Heart right ventricle (tissue), 16 donors: ENCODE data around the gene SRPRB. TPM values are rescaled to one million over a fixed set of nuclear protein-coding genes. Genes with fewer than 3 reads are reported as not detected.

ENCODE experiments used
- ATAC-seq, 8 donors: fragments of 200-7000 bp; cut with Tn5 transposase; one replicate each; pipeline ENCODE4 v1.9.1; 2020; ENCODE audit warnings: mild to moderate bottlenecking in 8 of 8, moderate library complexity in 8 of 8, moderate number of reproducible peaks in 1 of 8
- DNase-seq, 2 donors: peaks; one replicate each; pipeline ENCODE4 v3.0.0-alpha.2; 2020
- H3K27ac ChIP-seq, 10 donors: fragments of 200-600 bp; sonication (generic) in 2 of 10; one replicate each; pipeline versions ENCODE4 v1.5.0 to v1.8.0; 2020 to 2022; ENCODE audit warnings: mild to moderate bottlenecking in 3 of 10
- H3K27me3 ChIP-seq, 7 donors: fragments of 200-600 bp; one replicate each; pipeline ENCODE4 v1.8.0; 2021 to 2022; ENCODE audit warnings: mild to moderate bottlenecking in 2 of 7
- H3K36me3 ChIP-seq, 9 donors: fragments of 200-600 bp; sonication (generic) in 1 of 9; one replicate each; pipeline versions ENCODE4 v1.5.0 to v1.8.0; 2020 to 2022; ENCODE audit warnings: mild to moderate bottlenecking in 2 of 9
- H3K4me1 ChIP-seq, 9 donors: fragments of 200-600 bp; sonication (generic) in 1 of 9; one replicate each; pipeline versions ENCODE4 v1.5.0 to v1.8.0; 2020 to 2022; ENCODE audit warnings: mild to moderate bottlenecking in 4 of 9
- H3K4me3 ChIP-seq, 10 donors: fragments of 200-600 bp; sonication (generic) in 2 of 10; one replicate each; pipeline versions ENCODE4 v1.5.0 to v1.8.0; 2020 to 2022; ENCODE audit warnings: mild to moderate bottlenecking in 7 of 10, moderate library complexity in 2 of 10
- H3K9me3 ChIP-seq, 11 donors: fragments of 200-600 bp in 10 of 11; sonication (generic) in 2 of 11; one replicate each; pipeline versions ENCODE4 v1.5.0 to v1.8.0; 2013 to 2022; ENCODE audit warnings: mild to moderate bottlenecking in 2 of 11, control low read depth in 1 of 11, moderate library complexity in 1 of 11
- CTCF ChIP-seq, 9 donors: fragments of 200-600 bp; sonication (generic) in 2 of 9; IDR thresholded peaks; one replicate each; pipeline versions ENCODE4 v1.5.0 to v1.8.0; 2021 to 2022; ENCODE audit warnings: antibody characterized with exemption in 9 of 9, mild to moderate bottlenecking in 5 of 9, moderate library complexity in 1 of 9
- WGBS, 2 donors: extraction: QIAGEN DNeasy Blood & Tissue Kit; methylation state at CpG; one replicate each; pipeline ENCODE4 v1.1.7; 2013; ENCODE audit warnings: inconsistent platforms in 1 of 2; 5-methylcytosine and 5-hydroxymethylcytosine counted together
- intact Hi-C, 10 donors: fragments of 100-400 bp; cut with DNase I; formaldehyde crosslinking; loops; one replicate each; pipeline versions ENCODE4 v1.11.1 to v1.14.2; 2022
- polyA plus RNA-seq, 2 donors: library from polyadenylated mRNA; stranded (reverse); fragments of 200-250 nt; gene quantifications; one replicate each; pipeline ENCODE4 v1.2.3, GENCODE V29; 2013
- total RNA-seq, 10 donors: library from RNA; stranded (reverse); fragmentation: NEBNext Ultra II Directional in 3 of 10; extraction: Animal tissue kit (Norgen Biotek cat#: 25700) in 3 of 10; gene quantifications; one replicate each; pipeline versions ENCODE4 v1.2.1 to v1.2.4, GENCODE V29; 2021 to 2023
- donor health status: Arrhythmogenic right ventricular cardiomyopathy.
- donor health status: ischemic (EF 13 %, LVEDD 7.1; RV severe dilation, severe dysfunction).
- donor health status: healthy with polysubstance abuse.
- donor health status: DM: no; HTN: yes; CAD: no.
- donor health status: DM: no; HTN: no; CAD: no.
- donor health status: ischemic (EF 25% LVEDD 6.9; RV normal size, moderate dysfunction).
- donor health status: ischemic (EF 25% LVEDD 5.7; RV mildly dilated, moderate dysfunction).
- donor health status: healthy.
- donor health status: DM: yes; HTN: yes; CAD: no.
- donor health status: Ischemic cardiomyopathy.
- donor health status: ischemic (EF 35%, LVEDD 5.7; RV mildly dilated, moderate dysfunction).
- donor health status: nonischemic (EF 11% LVEDD 7.7; RV severe dilation, severe dysfunction).
- donor health status: DM: yes; HTN: yes; CAD: no.
- donor health status: PGD.
- donor health status: ischemic (EF 29% LVEDD 5.4; RV normal size, mild dysfunction).
- donor health status: nonischemic (EF 23%, LVEDD 6.1; RV moderate dilation, normal function).

Gene SRPRB
- total and polyA plus RNA-seq, 12 donors: 12.1 to 46.2 (median 27.0) TPM

- Histone ChIP-seq H3K27ac (no peak overlapping the region), H3K9me3 (no peaks in the 10 kb centered on the region), H3K36me3 (no peaks in the 10 kb centered on the region), H3K4me1 (peaks cover 0 to 17% (median 8%) of the 10 kb centered on the region in 9 donors), H3K27me3 (no peaks in the 10 kb centered on the region), H3K4me3 (no peak overlapping the region)
- DNase-seq (no peak), ATAC-seq (no peak)
- intact Hi-C loops: no loop called here
- no peak for TF ChIP-seq CTCF (IDR thresholded peaks at IDR 0.05)
- 85 to 88% methylated on average over 1 of the region's 1 CpG for WGBS, 2 donors
These were observed 38.0 kb upstream of the SRPRB start for GRCh38 chr3:133767607-133768006.

- no peak for DNase-seq
- WGBS, 2 donors: 91 to 93% methylated on average over 3 of the region's 3 CpGs
- H3K9me3 ChIP-seq: no peaks in the 10 kb centered on the region
These were observed 36.1 kb upstream of the SRPRB start for GRCh38 chr3:133769536-133769935.

GRCh38 chr3:133773732-133774131, 31.9 kb upstream of the SRPRB start:
- DNase-seq (no peak), ATAC-seq (no peak)
- no peaks in the 10 kb centered on the region for H3K36me3 ChIP-seq
- no peak for TF ChIP-seq CTCF (IDR thresholded peaks at IDR 0.05)
- H3K27me3 ChIP-seq: peaks cover 0 to 5% (median 0%) of the 10 kb centered on the region in 7 donors
- 79 to 88% methylated on average over 3 of the region's 3 CpGs for WGBS, 2 donors
- intact Hi-C loops: no loop called here
- H3K27ac ChIP-seq: no peak overlapping the region
- H3K9me3 ChIP-seq: no peaks in the 10 kb centered on the region
- H3K4me3 ChIP-seq: no peak overlapping the region
- H3K4me1 ChIP-seq: no peaks in the 10 kb centered on the region

More at GRCh38 chr3:133769536-133769935, 36.1 kb upstream of the SRPRB start:
- intact Hi-C loops: no loop called here
- Histone ChIP-seq H3K27me3 (no peaks in the 10 kb centered on the region), H3K4me1 (peaks cover 0 to 8% (median 4%) of the 10 kb centered on the region in 9 donors), H3K4me3 (no peak overlapping the region), H3K36me3 (no peaks in the 10 kb centered on the region), H3K27ac (no peak overlapping the region)
- TF ChIP-seq CTCF (IDR thresholded peaks at IDR 0.05): no peak
- ATAC-seq: no peak

GRCh38 chr3:133775309-133775708, 30.3 kb upstream of the SRPRB start:
- intact Hi-C loops: no loop called here
- no peak for TF ChIP-seq CTCF (IDR thresholded peaks at IDR 0.05)

More at GRCh38 chr3:133775309-133775708, 30.3 kb upstream of the SRPRB start:
- ATAC-seq (no peak), DNase-seq (no peak)
- H3K27me3 ChIP-seq: peaks cover 0 to 5% (median 0%) of the 10 kb centered on the region in 7 donors
- H3K4me3 ChIP-seq: no peak overlapping the region
- no peaks in the 10 kb centered on the region for H3K4me1 ChIP-seq
- 92 to 96% methylated on average over 9 of the region's 9 CpGs for WGBS, 2 donors
- no peaks in the 10 kb centered on the region for H3K9me3 ChIP-seq
- H3K36me3 ChIP-seq: no peaks in the 10 kb centered on the region
- no peak overlapping the region for H3K27ac ChIP-seq
